IMR-90 (cell line): ENCODE measurements around the gene ZNF133. TPM values are rescaled to one million over a fixed set of nuclear protein-coding genes. Genes with fewer than 3 reads are reported as not detected.
A peak's percentile ranks its signal among the peaks of the same experiment; 100 is the strongest.

Experiments
- ATAC-seq: fragments of 200-7000 bp; cut with Tn5 transposase; 2 replicates; pipeline ENCODE4 v1.9.1; 2020; ENCODE audit warnings: low read depth, mild to moderate bottlenecking, moderate library complexity
- BruUV-seq: library from RNA; stranded (reverse); fragments of 400-500 nt; replicated peaks from 2 replicates; lab custom pipeline; 2021; lab: Mats Ljungman, UMichigan
- CTCF ChIA-PET: fragments of 300-600 bp; formaldehyde crosslinking; extraction: SDS; loops from one replicate; lab custom pipeline; 2021; ENCODE audit warnings: antibody characterized with exemption; lab: Yijun Ruan, JAX
- POLR2A ChIA-PET: fragments of 300-600 bp; sonication (Branson Sonifier 250); formaldehyde crosslinking; loops from one replicate; lab custom pipeline; 2022; ENCODE audit warnings: antibody characterized with exemption; ENCODE audit not compliant: unreplicated experiment; lab: Charles Lee
- DNase-seq: peaks from one replicate; pipeline ENCODE4 v3.0.0; 2013
- H2AFZ ChIP-seq: replicated peaks from 2 replicates; pipeline ENCODE3; 2013; ENCODE audit warnings: low read length, mild to moderate bottlenecking; ENCODE audit not compliant: poor library complexity
- H2AK5ac ChIP-seq: 2 replicates; pipeline ENCODE4 v1.6.1; 2013; ENCODE audit warnings: low read depth, low read length, inconsistent platforms
- H2AK9ac ChIP-seq: replicated peaks from 2 replicates; pipeline ENCODE3; 2013; ENCODE audit warnings: mild to moderate bottlenecking, low read depth, low read length, moderate library complexity; ENCODE audit not compliant: poor library complexity
- H2BK120ac ChIP-seq: 2 replicates; pipeline ENCODE4 v1.6.1; 2013; ENCODE audit warnings: low read depth, low read length, inconsistent platforms
- H2BK15ac ChIP-seq: 3 replicates; pipeline ENCODE4 v1.6.1; 2013; ENCODE audit warnings: low read depth, low read length, inconsistent platforms
- H2BK20ac ChIP-seq: 2 replicates; pipeline ENCODE4 v1.6.1; 2013; ENCODE audit warnings: low read depth, mild to moderate bottlenecking, inconsistent platforms, low read length, moderate library complexity
- H2BK5ac ChIP-seq: 2 replicates; pipeline ENCODE4 v1.6.1; 2013; ENCODE audit warnings: mild to moderate bottlenecking, low read depth, low read length, inconsistent platforms; ENCODE audit not compliant: poor library complexity, severe bottlenecking
- H3K14ac ChIP-seq: replicated peaks from 2 replicates; pipeline ENCODE4 v1.6.1; 2013; ENCODE audit warnings: low read depth, low read length, inconsistent platforms
- H3K18ac ChIP-seq: 2 replicates; pipeline ENCODE4 v1.6.1; 2013; ENCODE audit warnings: low read depth, low read length, control low read depth
- H3K23ac ChIP-seq: 2 replicates; pipeline ENCODE4 v1.6.1; 2013; ENCODE audit warnings: low read depth, low read length, inconsistent platforms
- H3K27ac ChIP-seq: 2 replicates; pipeline ENCODE4 v1.5.1; 2013; ENCODE audit warnings: mild to moderate bottlenecking, control low read depth, low read length; ENCODE audit not compliant: insufficient read depth
- H3K27me3 ChIP-seq: 2 replicates; pipeline ENCODE4 v1.6.1; 2013; ENCODE audit warnings: low read length; ENCODE audit not compliant: control insufficient read depth, insufficient read depth
- H3K36me3 ChIP-seq: 2 replicates; pipeline ENCODE4 v1.6.1; 2013; ENCODE audit warnings: low read length, mixed read lengths; ENCODE audit not compliant: control insufficient read depth, insufficient read depth
- H3K4ac ChIP-seq: 2 replicates; pipeline ENCODE4 v1.6.1; 2013; ENCODE audit warnings: low read depth, low read length, inconsistent platforms
- H3K4me1 ChIP-seq: 2 replicates; pipeline ENCODE4 v1.6.1; 2013; ENCODE audit warnings: low read length, mixed read lengths; ENCODE audit not compliant: control insufficient read depth, insufficient read depth
- H3K4me2 ChIP-seq: 2 replicates; pipeline ENCODE4 v1.6.1; 2013; ENCODE audit warnings: low read depth, mild to moderate bottlenecking, control low read depth, low read length, moderate library complexity
- H3K4me3 ChIP-seq: 2 replicates; pipeline ENCODE4 v1.5.1; 2013; ENCODE audit warnings: low read depth, mild to moderate bottlenecking, control low read depth, low read length, moderate library complexity; ENCODE audit not compliant: insufficient read depth
- H3K56ac ChIP-seq: 2 replicates; pipeline ENCODE4 v1.6.1; 2013; ENCODE audit warnings: low read length, inconsistent platforms; ENCODE audit not compliant: insufficient read depth; ENCODE audit errors: extremely low read depth
- H3K79me1 ChIP-seq, 2 experiments: 2 replicates each; pipeline ENCODE4 v1.6.1; 2013; ENCODE audit warnings: low read length in 2 of 2, inconsistent platforms in 1 of 2, low read depth in 1 of 2
- H3K9ac ChIP-seq: 2 replicates; pipeline ENCODE4 v1.6.1; 2013; ENCODE audit warnings: low read depth, low read length, control low read depth
- H3K9me1 ChIP-seq: 2 replicates; pipeline ENCODE4 v1.6.1; 2013; ENCODE audit warnings: low read length, inconsistent platforms; ENCODE audit not compliant: insufficient read depth
- H3K9me3 ChIP-seq: 2 replicates; pipeline ENCODE4 v1.6.1; 2013; ENCODE audit warnings: low read length; ENCODE audit not compliant: control insufficient read depth, insufficient read depth
- H4K20me1 ChIP-seq: 2 replicates; pipeline ENCODE4 v1.6.1; 2013; ENCODE audit warnings: low read length, inconsistent platforms; ENCODE audit not compliant: insufficient read depth
- H4K5ac ChIP-seq: 2 replicates; pipeline ENCODE4 v1.6.1; 2013; ENCODE audit warnings: mild to moderate bottlenecking, low read depth, low read length, control low read depth
- H4K8ac ChIP-seq, 2 experiments: 2 replicates each; pipeline ENCODE4 v1.6.1; 2013; ENCODE audit warnings: low read depth in 2 of 2, low read length in 2 of 2, control low read depth in 1 of 2, inconsistent platforms in 1 of 2
- H4K91ac ChIP-seq: 2 replicates; pipeline ENCODE4 v1.6.1; 2013; ENCODE audit warnings: low read depth, low read length, inconsistent platforms; ENCODE audit not compliant: insufficient read depth
- FOS ChIP-seq: fragments of 150-350 bp; IDR thresholded peaks from 2 replicates; pipeline ENCODE4 v1.6.1; 2016; ENCODE audit warnings: low read depth, low read length
- SMC3 ChIP-seq: fragments of 150-350 bp; IDR thresholded peaks from 2 replicates; pipeline ENCODE4 v1.6.1; 2016; ENCODE audit warnings: low read depth, mild to moderate bottlenecking, antibody characterized with exemption, low read length, moderate library complexity
- WGBS, 2 experiments: methylation state at CpG; one replicate each; pipeline versions ENCODE4 v1.1.5 to v1.1.7; 2013; ENCODE audit warnings: missing lambda C conversion rate in 2 of 2; ENCODE audit not compliant: insufficient read length in 1 of 2; ENCODE audit errors: extremely low coverage in 2 of 2; 5-methylcytosine and 5-hydroxymethylcytosine counted together
- dilution Hi-C: fragments of 300-500 bp; cut with HindIII; formaldehyde crosslinking; loops from one replicate; pipeline ENCODE4 v1.14.3; 2018; ENCODE audit warnings: low sequenced_read_pairs; ENCODE audit not compliant: unreplicated experiment
- in situ Hi-C: fragments of 300-500 bp; cut with MboI; formaldehyde crosslinking; loops from 3 replicates; pipeline ENCODE4 v1.14.3; 2019; ENCODE audit warnings: low sequenced_read_pairs, inconsistent platforms, mixed read lengths
- intact Hi-C: fragments of 100-400 bp; cut with micrococcal nuclease; formaldehyde crosslinking; loops from 2 replicates; pipeline ENCODE4 v1.10.0; 2022
- polyA plus RNA-seq, 3 experiments: library from polyadenylated mRNA; depleted of rRNA; stranded (reverse); fragments of >200 nt; gene quantifications; 2 replicates each; pipeline ENCODE4 v1.2.3, GENCODE V29; 2012; ENCODE audit warnings: low replicate concordance in 1 of 3
- total RNA-seq: library from RNA; depleted of rRNA; stranded (reverse); fragments of >200 nt; gene quantifications from 2 replicates; pipeline ENCODE4 v1.2.3, GENCODE V29; 2012

ZNF133 gene
- total and polyA plus RNA-seq, 2 of the 4 experiments (the other 2 are of a cell fraction): 18.3 to 33.5 TPM

DNA sequence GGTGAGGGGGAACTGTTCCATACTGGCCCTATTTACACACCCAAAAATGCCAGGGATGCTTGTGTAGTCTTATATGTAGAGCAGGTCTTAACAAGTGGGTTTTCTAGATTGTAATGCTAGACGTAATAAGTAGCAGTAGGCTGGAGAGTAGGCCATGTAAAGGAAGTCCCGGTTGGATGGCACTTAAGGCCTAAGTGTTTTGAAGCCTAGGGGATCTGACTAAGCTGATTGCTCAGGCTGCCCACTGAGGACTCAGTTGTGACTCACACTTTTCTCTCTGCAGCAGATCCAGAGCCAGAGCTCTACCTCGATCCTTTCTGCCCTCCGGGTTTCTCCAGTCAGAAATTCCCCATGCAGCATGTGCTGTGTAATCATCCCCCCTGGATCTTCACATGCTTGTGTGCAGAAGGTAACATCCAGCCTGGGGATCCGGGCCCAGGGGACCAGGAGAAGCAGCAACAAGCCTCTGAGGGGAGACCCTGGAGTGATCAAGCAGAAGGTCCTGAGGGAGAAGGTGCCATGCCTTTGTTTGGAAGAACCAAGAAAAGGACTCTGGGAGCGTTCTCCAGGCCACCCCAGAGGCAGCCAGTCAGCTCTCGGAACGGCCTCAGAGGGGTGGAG, 26.6 kb downstream of the ZNF133 start:
- no TSS peak for BruUV-seq
- Histone ChIP-seq H3K14ac (peak overlapping the region; percentile 41; the same call in 1 of the 2 replicates), H4K20me1 (no peaks in the 10 kb centered on the region), H2BK15ac (no peak overlapping the region), H2AFZ (peak overlapping the region; percentile 73), H2AK5ac (no peak overlapping the region), H3K36me3 (peaks cover 17% of the 10 kb centered on the region), H3K9me1 (peaks cover 6% of the 10 kb centered on the region; the same call in 1 of the 2 replicates), H3K4ac (peak overlapping the region; percentile 16), H3K18ac (no peak overlapping the region), H4K8ac (0 out of 4 replicates have a peak overlapping the region, but pooled peaks of 1 of the 2 experiments have one; percentile 19), H3K27me3 (no peaks in the 10 kb centered on the region), H3K9me3 (no peaks in the 10 kb centered on the region), H2AK9ac (peak overlapping the region; percentile 52), H3K4me2 (no peak overlapping the region), H4K91ac (no peak overlapping the region), H3K79me1 (peaks cover 0 to 21% of the 10 kb centered on the region in 2 experiments; a peak in 3 of 4 replicates), H3K23ac (no peak overlapping the region), H2BK120ac (peak overlapping the region; percentile 3; the same call in 1 of the 2 replicates), H2BK20ac (no peak overlapping the region), H3K4me1 (no peaks in the 10 kb centered on the region; the same call in 1 of the 2 replicates), H3K27ac (no peak overlapping the region; the same call in 1 of the 2 replicates), H3K4me3 (no peak overlapping the region), H3K9ac (no peak overlapping the region), H2BK5ac (peak overlapping the region; percentile 50), H3K56ac (no peak overlapping the region), H4K5ac (no peak overlapping the region)
- ATAC-seq (peak; percentile 90), DNase-seq (peak; percentile 80)
- dilution Hi-C loops (no loop called here), intact Hi-C loops (no loop called here), in situ Hi-C loops (no loop called here)
- no peak for TF ChIP-seq SMC3
- TF ChIP-seq FOS: no peak
- WGBS, 2 experiments: 100% methylated on average over 1 of the region's 8 CpGs; no CpG with 5 or more reads in 1 of the 2 experiments
- CTCF ChIA-PET: no interaction called here
- POLR2A ChIA-PET: no interaction called here
